HEK293 (cell line): ENCODE results near the gene CNTN4.

Experiments used
- CTCF ChIP-seq: fragments of 450-650 bp; formaldehyde crosslinking; IDR thresholded peaks from 2 replicates; pipeline ENCODE4 v1.5.1; 2016; ENCODE audit warnings: missing biosample characterization, missing genetic modification characterization
- PATZ1 ChIP-seq: fragments of 450-650 bp; formaldehyde crosslinking; IDR thresholded peaks from 2 replicates; pipeline ENCODE4 v1.5.1; 2016; ENCODE audit warnings: missing biosample characterization, missing genetic modification characterization
- REST ChIP-seq: fragments of 450-650 bp; formaldehyde crosslinking; IDR thresholded peaks from 2 replicates; pipeline ENCODE4 v1.5.1; 2016; ENCODE audit warnings: missing biosample characterization, missing genetic modification characterization
- WT1 ChIP-seq: fragments of 450-650 bp; formaldehyde crosslinking; IDR thresholded peaks from 2 replicates; pipeline ENCODE4 v1.5.1; 2016; ENCODE audit warnings: missing biosample characterization, missing genetic modification characterization
- ZNF146 ChIP-seq: fragments of 450-650 bp; formaldehyde crosslinking; IDR thresholded peaks from 2 replicates; pipeline ENCODE4 v1.5.1; 2016; ENCODE audit warnings: missing biosample characterization, missing genetic modification characterization
- ZNF148 ChIP-seq: fragments of 450-650 bp; formaldehyde crosslinking; IDR thresholded peaks from 2 replicates; pipeline ENCODE4 v1.5.0; 2017; ENCODE audit warnings: missing biosample characterization, missing genetic modification characterization, borderline replicate concordance
- ZNF175 ChIP-seq: fragments of 450-650 bp; formaldehyde crosslinking; IDR thresholded peaks from 2 replicates; pipeline ENCODE4 v1.5.1; 2016; ENCODE audit warnings: missing biosample characterization, missing genetic modification characterization
- ZNF211 ChIP-seq: fragments of 450-650 bp; formaldehyde crosslinking; IDR thresholded peaks from 2 replicates; pipeline ENCODE4 v1.5.1; 2016; ENCODE audit warnings: low read depth, missing biosample characterization, missing genetic modification characterization
- ZNF274 ChIP-seq, 2 experiments: fragments of 200-500 bp in 1 of 2; fragments of 450-650 bp in 1 of 2; sonication (Bioruptor generic) in 1 of 2; formaldehyde crosslinking in 1 of 2; IDR thresholded peaks; 2 replicates each; pipeline versions ENCODE4 v1.5.1 to v1.6.1; 2014 to 2016; ENCODE audit warnings: borderline replicate concordance in 1 of 2, inconsistent platforms in 1 of 2, low read length in 1 of 2, missing biosample characterization in 1 of 2, missing genetic modification characterization in 1 of 2
- ZNF354C ChIP-seq: fragments of 450-650 bp; formaldehyde crosslinking; IDR thresholded peaks from 2 replicates; pipeline ENCODE4 v1.5.1; 2016; ENCODE audit warnings: missing biosample characterization, missing genetic modification characterization, low read depth, borderline replicate concordance
- ZNF394 ChIP-seq: fragments of 450-650 bp; formaldehyde crosslinking; IDR thresholded peaks from 2 replicates; pipeline ENCODE4 v1.5.1; 2016; ENCODE audit warnings: missing biosample characterization, missing genetic modification characterization, mild to moderate bottlenecking, moderate library complexity, borderline replicate concordance
- ZNF610 ChIP-seq: fragments of 450-650 bp; formaldehyde crosslinking; IDR thresholded peaks from 2 replicates; pipeline ENCODE4 v1.5.1; 2016; ENCODE audit warnings: missing biosample characterization, missing genetic modification characterization, borderline replicate concordance
- ZNF626 ChIP-seq: fragments of 450-650 bp; sonication (Bioruptor Pico); formaldehyde crosslinking; IDR thresholded peaks from 2 replicates; pipeline ENCODE4 v1.5.1; 2018; ENCODE audit warnings: missing biosample characterization, missing genetic modification characterization, inconsistent platforms

- TF ChIP-seq ZNF394 (tag by site-specific recombination) (no peak), ZNF626 (tag by site-specific recombination) (no peak), CTCF (no peak), PATZ1 (no peak), ZNF211 (tag by site-specific recombination) (no peak), REST (no peak), ZNF146 (tag by site-specific recombination) (no peak), WT1 (tag by site-specific recombination) (no peak), ZNF175 (tag by site-specific recombination) (no peak), ZNF148 (no peak), ZNF354C (tag by site-specific recombination) (no peak), ZNF274 (IDR thresholded peaks at IDR 0.05; ENCODE audit: low read length) (no peak), ZNF274 (tag by site-specific recombination; IDR thresholded peaks at IDR 0.05; ENCODE audit: borderline replicate concordance) (no peak), ZNF610 (tag by site-specific recombination) (no peak)
These were observed 821.4 kb downstream of the CNTN4 start for GRCh38 chr3:2920103-2920502.
